Astrocyte (in vitro differentiated cells and primary cell): Measurements from ENCODE around the gene CNFN.

ENCODE experiments used
- CTCF ChIP-seq: IDR thresholded peaks from 2 replicates; pipeline ENCODE4 v1.5.1; 2011; ENCODE audit warnings: low read depth, mild to moderate bottlenecking, inconsistent platforms, low read length, moderate library complexity; ENCODE audit not compliant: insufficient read depth
- EZH2 ChIP-seq: IDR thresholded peaks from 2 replicates; pipeline ENCODE4 v1.6.1; 2012; ENCODE audit warnings: mild to moderate bottlenecking, low read length, inconsistent platforms; ENCODE audit not compliant: insufficient read depth

- TF ChIP-seq CTCF (no peak), EZH2 (no peak)
These were observed at the start of gene CNFN for GRCh38 chr19:42389899-42390298.
